CD4-positive, alpha-beta memory T cell (primary cell): Measurements from ENCODE around the gene CGREF1. TPM values are rescaled to one million over a fixed set of nuclear protein-coding genes. Genes with fewer than 3 reads are reported as not detected.
"Not testable (repeated sequence)": the region's sequence is repeated elsewhere in the genome, so short reads cannot be mapped to it uniquely, and the experiment has no call there.

Source experiments
- CTCF ChIA-PET: fragments of 350-600 bp; sonication (Branson Sonifier 250); formaldehyde crosslinking; loops from one replicate; lab custom pipeline; 2021; ENCODE audit warnings: inconsistent platforms; ENCODE audit not compliant: partially characterized antibody; lab: Charles Lee
- POLR2A ChIA-PET: fragments of 350-600 bp; sonication (Branson Sonifier 250); formaldehyde crosslinking; loops from one replicate; lab custom pipeline; 2021; ENCODE audit not compliant: partially characterized antibody; lab: Charles Lee
- DNase-seq, 5 donors: peaks; one replicate each; pipeline versions ENCODE4 v3.0.0 to v3.0.0-alpha.2; 2020 to 2022; ENCODE audit warnings: mixed read lengths in 1 of 5
- H3K27ac ChIP-seq: one replicate; pipeline ENCODE4 v1.7.0; 2013; ENCODE audit warnings: low read depth, low read length
- H3K27me3 ChIP-seq: 2 replicates; pipeline ENCODE4 v1.7.0; 2013; ENCODE audit warnings: mild to moderate bottlenecking, low read length, moderate library complexity; ENCODE audit not compliant: insufficient read depth
- H3K36me3 ChIP-seq: 2 replicates; pipeline ENCODE4 v1.7.0; 2013; ENCODE audit warnings: mild to moderate bottlenecking, low read length, moderate library complexity; ENCODE audit not compliant: insufficient read depth
- H3K4me1 ChIP-seq: 2 replicates; pipeline ENCODE4 v1.7.0; 2013; ENCODE audit warnings: mild to moderate bottlenecking, low read length, moderate library complexity; ENCODE audit not compliant: insufficient read depth
- H3K4me3 ChIP-seq, 2 donors: one replicate each; pipeline ENCODE4 v1.7.0; 2013; ENCODE audit warnings: low read length in 2 of 2, mild to moderate bottlenecking in 1 of 2
- H3K9me3 ChIP-seq, 2 donors: one replicate each; pipeline ENCODE4 v1.7.0; 2013; ENCODE audit warnings: low read length in 2 of 2, control low read depth in 1 of 2; ENCODE audit not compliant: control insufficient read depth in 1 of 2
- H3K27ac Mint-ChIP-seq, 7 donors: one replicate each; pipeline ENCODE4 v1.8.0; 2020 to 2021; ENCODE audit warnings: mixed read lengths in 7 of 7, mild to moderate bottlenecking in 6 of 7, inconsistent platforms in 3 of 7, moderate library complexity in 3 of 7
- H3K27me3 Mint-ChIP-seq, 2 donors: one replicate each; pipeline ENCODE4 v1.8.0; 2020 to 2021; ENCODE audit warnings: mixed read lengths in 2 of 2
- H3K36me3 Mint-ChIP-seq, 2 donors: one replicate each; pipeline ENCODE4 v1.8.0; 2020 to 2021; ENCODE audit warnings: mixed read lengths in 2 of 2, inconsistent platforms in 1 of 2, mild to moderate bottlenecking in 1 of 2
- H3K4me1 Mint-ChIP-seq, 4 donors: one replicate each; pipeline ENCODE4 v1.8.0; 2020 to 2021; ENCODE audit warnings: mixed read lengths in 4 of 4, mild to moderate bottlenecking in 1 of 4
- H3K4me3 Mint-ChIP-seq, 8 donors: one replicate each; pipeline ENCODE4 v1.8.0; 2020 to 2021; ENCODE audit warnings: mixed read lengths in 8 of 8, mild to moderate bottlenecking in 7 of 8, moderate library complexity in 6 of 8, inconsistent platforms in 3 of 8
- H3K9me3 Mint-ChIP-seq, 8 donors: one replicate each; pipeline ENCODE4 v1.8.0; 2020 to 2021; ENCODE audit warnings: mixed read lengths in 8 of 8, mild to moderate bottlenecking in 5 of 8, inconsistent platforms in 3 of 8, moderate library complexity in 1 of 8
- intact Hi-C: fragments of 100-400 bp; cut with micrococcal nuclease; formaldehyde crosslinking; loops from one replicate; pipeline ENCODE4 v1.15.1; 2023
- polyA plus RNA-seq, 2 donors: library from polyadenylated mRNA; unstranded; fragments of 300-500 nt; fragmentation: Illumina TruSeq; gene quantifications; one replicate each; pipeline ENCODE4 v1.2.3, GENCODE V29; 2021
- total RNA-seq, 2 experiments: library from RNA; stranded (reverse); gene quantifications; one replicate each; pipeline ENCODE4 v1.2.3, GENCODE V29; 2021

The CGREF1 gene
- total and polyA plus RNA-seq, 4 experiments from 2014 or later: 0.36 to 0.47 TPM; not detected in 2

DNA sequence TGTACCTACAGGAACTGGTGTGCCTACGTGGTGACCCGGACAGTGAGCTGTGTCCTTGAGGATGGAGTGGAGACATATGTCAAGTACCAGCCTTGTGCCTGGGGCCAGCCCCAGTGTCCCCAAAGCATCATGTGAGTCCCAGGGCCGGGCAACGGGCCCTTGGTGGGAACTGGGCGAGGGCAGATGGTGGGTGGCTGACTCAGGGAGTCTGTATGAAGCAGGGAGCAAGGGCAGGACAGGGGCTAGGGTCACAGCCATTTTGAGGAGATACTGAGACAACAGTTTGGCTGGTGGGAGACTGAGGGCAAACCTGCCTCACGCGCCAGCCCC, 38.8 kb downstream of the CGREF1 start:
- Mint-ChIP-seq H3K4me1 (peaks cover 17 to 42% (median 33%) of the 10 kb centered on the region in 4 donors), H3K36me3 (no peaks in the 10 kb centered on the region), H3K9me3 (no peaks in the 10 kb centered on the region), H3K27ac (peak overlapping the region in 3 of 7 donors; percentile 60 to 89 (median 70)), H3K4me3 (peak overlapping the region in 1 of 8 donors; percentile 43), H3K27me3 (peaks cover 0 to 2% of the 10 kb centered on the region in 2 donors)
- Histone ChIP-seq H3K4me1 (peaks cover 37% of the 10 kb centered on the region), H3K27ac (no peak overlapping the region), H3K4me3 (no peak overlapping the region), H3K27me3 (no peaks in the 10 kb centered on the region), H3K9me3 (no peaks in the 10 kb centered on the region), H3K36me3 (no peaks in the 10 kb centered on the region)
- DNase-seq: no peak
- POLR2A ChIA-PET: interaction anchor here (2.6 to 18.9 kb wide), 3 partner anchors 9 to 47 kb away, joined by 10 to 402 read pairs (median 187); partner anchors contain the start of genes AGBL5, OST4 and TMEM214
- intact Hi-C loops: loop anchor here (2.0 kb wide), 1 partner anchor 291 kb away; the partner anchor contains the start of genes EIF2B4 and SNX17
- CTCF ChIA-PET: no interaction called here

DNA sequence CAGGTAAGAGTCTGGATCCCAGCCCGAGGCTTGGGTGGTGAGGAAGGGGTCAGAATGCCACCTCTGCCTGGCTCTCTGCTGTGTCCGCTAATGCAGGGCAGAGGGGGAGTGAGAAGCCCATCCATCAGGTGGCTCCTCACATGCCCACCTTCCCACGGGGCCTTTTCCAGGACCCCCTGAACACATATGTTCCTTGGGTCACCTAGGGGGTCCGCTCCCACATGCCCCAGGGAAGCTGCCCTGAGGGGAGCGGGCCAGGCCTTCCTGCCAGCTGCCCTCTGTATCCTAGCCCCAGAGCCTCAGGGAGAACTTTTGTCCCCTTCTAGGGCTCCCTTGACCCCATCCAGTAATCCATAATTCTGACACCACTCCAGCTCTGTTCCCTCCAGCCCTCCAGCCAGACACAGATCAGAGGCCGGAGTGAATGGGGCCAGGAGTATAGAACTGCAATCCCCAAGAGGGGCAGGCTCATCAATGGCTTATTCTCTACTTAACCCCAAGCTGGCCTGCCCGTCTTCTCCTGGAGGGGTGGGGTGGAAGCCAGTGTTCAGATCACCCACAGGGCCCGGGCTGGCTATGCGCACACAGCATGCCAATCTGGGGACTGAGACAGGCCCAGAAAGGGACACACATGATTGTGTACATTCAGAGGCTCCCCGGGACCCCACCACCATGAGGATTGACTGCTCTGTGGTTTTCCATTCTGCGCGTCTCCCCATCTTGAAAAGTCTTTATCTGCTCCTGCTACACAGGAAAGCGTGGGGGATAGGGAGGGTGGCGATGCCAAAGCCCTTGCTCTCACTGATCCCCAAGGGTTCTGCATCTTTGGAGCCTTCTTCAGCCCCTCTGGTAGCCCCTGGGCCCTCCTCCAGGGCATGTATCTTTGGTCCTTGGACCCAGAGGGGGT, 39.4 kb downstream of the CGREF1 start:
- H3K27ac ChIP-seq: no peak overlapping the region
- H3K36me3 ChIP-seq: no peaks in the 10 kb centered on the region
- no peaks in the 10 kb centered on the region for H3K27me3 ChIP-seq
- Mint-ChIP-seq H3K4me1 (peaks cover 23 to 43% (median 36%) of the 10 kb centered on the region in 4 donors), H3K27me3 (peaks cover 0 to 2% of the 10 kb centered on the region in 2 donors), H3K4me3 (no peak overlapping the region), H3K36me3 (no peaks in the 10 kb centered on the region), H3K9me3 (no peaks in the 10 kb centered on the region), H3K27ac (peak overlapping the region in 1 of 7 donors; percentile 89)
- peaks cover 39% of the 10 kb centered on the region for H3K4me1 ChIP-seq
- DNase-seq: no peak
- CTCF ChIA-PET: no interaction called here
- H3K9me3 ChIP-seq: no peaks in the 10 kb centered on the region
- H3K4me3 ChIP-seq: no peak overlapping the region
- POLR2A ChIA-PET: interaction anchor here (1.0 to 18.9 kb wide), 4 partner anchors 8 to 55 kb away, joined by 3 to 402 read pairs (median 95); partner anchors contain the start of genes AGBL5, OST4 and PREB
- intact Hi-C loops: loop anchor here (2.0 kb wide), 1 partner anchor 291 kb away; the partner anchor contains the start of genes EIF2B4 and SNX17

- CTCF ChIA-PET: no interaction called here
- H3K4me3 Mint-ChIP-seq: no peak within 1 kb of the TSS
- peaks cover 0 to 2% of the 10 kb centered on the region in 2 donors for H3K27me3 Mint-ChIP-seq
- POLR2A ChIA-PET: interaction anchor here (1.0 to 18.9 kb wide), 3 partner anchors 18 to 56 kb away, joined by 3 to 402 read pairs (median 3); partner anchors contain the start of genes AGBL5 and PREB
- Histone ChIP-seq H3K4me1 (peaks cover 48% of the 10 kb centered on the region), H3K27ac (no peak within 1 kb of the TSS), H3K36me3 (no peaks in the 10 kb centered on the region), H3K9me3 (no peaks in the 10 kb centered on the region), H3K4me3 (no peak within 1 kb of the TSS), H3K27me3 (no peaks in the 10 kb centered on the region)
- H3K36me3 Mint-ChIP-seq: no peaks in the 10 kb centered on the region
- intact Hi-C loops: no loop called here
- peak within 1 kb of the TSS in 2 of 7 donors; percentile 33 to 89 for H3K27ac Mint-ChIP-seq
- DNase-seq: no peak
- H3K4me1 Mint-ChIP-seq: peaks cover 27 to 50% (median 40%) of the 10 kb centered on the region in 4 donors
- no peaks in the 10 kb centered on the region for H3K9me3 Mint-ChIP-seq
Measured at GRCh38 chr2:27078267-27079194, 40.4 kb downstream of the CGREF1 start, which contains the start of gene EMILIN1. Gene EMILIN1 (plus strand): TSS chr2:27078615. CDS start chr2:27079066, 451 bp downstream.

- H3K27ac ChIP-seq: no peak overlapping the region
- no peaks in the 10 kb centered on the region for H3K9me3 Mint-ChIP-seq
- H3K36me3 Mint-ChIP-seq: no peaks in the 10 kb centered on the region
- peak overlapping the region in 3 of 7 donors; percentile 4 to 68 (median 60) for H3K27ac Mint-ChIP-seq
- DNase-seq: no peak
- peaks cover 31 to 60% (median 47%) of the 10 kb centered on the region in 4 donors for H3K4me1 Mint-ChIP-seq
- H3K4me1 ChIP-seq: peaks cover 52% of the 10 kb centered on the region
- intact Hi-C loops: no loop called here
- H3K27me3 ChIP-seq: no peaks in the 10 kb centered on the region
- H3K27me3 Mint-ChIP-seq: peaks cover 0 to 2% of the 10 kb centered on the region in 2 donors
- H3K4me3 Mint-ChIP-seq: peak overlapping the region in 1 of 8 donors; percentile 5
- H3K9me3 ChIP-seq: no peaks in the 10 kb centered on the region
- ChIA-PET POLR2A (interaction anchor here (18.9 kb wide), 1 partner anchor 22 kb away, joined by 402 read pairs; the partner anchor contains the start of gene AGBL5), CTCF (interaction anchor here (0.7 kb wide), 1 partner anchor 204 kb away, joined by 3 read pairs; no protein-coding TSS in a partner anchor)
- H3K36me3 ChIP-seq: no peaks in the 10 kb centered on the region
- H3K4me3 ChIP-seq: no peak overlapping the region
Measured at GRCh38 chr2:27077231-27077630, 41.7 kb downstream of the CGREF1 start.

DNA sequence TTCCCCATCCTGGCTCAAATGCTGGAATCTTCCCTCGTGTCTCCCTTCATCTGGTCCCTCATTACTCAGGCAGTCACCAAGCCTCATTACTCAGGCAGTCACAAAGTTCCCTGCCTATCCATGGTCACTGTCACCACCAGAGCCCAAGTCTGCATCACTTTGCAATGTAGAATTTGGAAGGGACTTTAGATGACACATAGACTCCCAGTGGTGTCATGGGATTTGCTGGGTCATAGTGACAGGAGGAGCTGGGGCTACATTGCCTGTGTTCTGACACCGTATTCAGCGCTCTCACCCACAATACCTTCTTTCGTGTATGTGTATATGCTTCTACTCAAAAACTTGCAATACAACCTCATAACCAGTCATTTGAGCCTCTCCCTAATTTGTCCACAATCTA, 42.6 kb downstream of the CGREF1 start:
- peak overlapping the region in 3 of 8 donors; percentile 29 to 62 (median 55) for H3K4me3 Mint-ChIP-seq
- H3K9me3 Mint-ChIP-seq: no peaks in the 10 kb centered on the region
- ChIA-PET POLR2A (interaction anchor here (0.8 to 18.9 kb wide), 2 partner anchors 21 to 44 kb away, joined by 4 to 402 read pairs; partner anchors contain the start of gene AGBL5), CTCF (interaction anchor here (0.6 to 0.7 kb wide), 2 partner anchors 12 to 205 kb away, joined by 3 read pairs; no protein-coding TSS in a partner anchor)
- no peaks in the 10 kb centered on the region for H3K36me3 Mint-ChIP-seq
- Histone ChIP-seq H3K4me1 (peaks cover 47% of the 10 kb centered on the region), H3K27ac (no peak overlapping the region), H3K9me3 (no peaks in the 10 kb centered on the region), H3K27me3 (no peaks in the 10 kb centered on the region), H3K4me3 (no peak overlapping the region), H3K36me3 (no peaks in the 10 kb centered on the region)
- peaks cover 29 to 58% (median 44%) of the 10 kb centered on the region in 4 donors for H3K4me1 Mint-ChIP-seq
- H3K27ac Mint-ChIP-seq: peak overlapping the region in 4 of 7 donors; percentile 7 to 92 (median 44)
- no peak for DNase-seq
- intact Hi-C loops: no loop called here
- H3K27me3 Mint-ChIP-seq: peaks cover 0 to 2% of the 10 kb centered on the region in 2 donors

- H3K4me3 ChIP-seq, H3K27me3 ChIP-seq, H3K36me3 ChIP-seq, H3K36me3 Mint-ChIP-seq, intact Hi-C loops, DNase-seq, H3K27me3 Mint-ChIP-seq, H3K9me3 Mint-ChIP-seq, H3K9me3 ChIP-seq: not testable (repeated sequence)
- H3K4me1 ChIP-seq: peaks cover 44% of the 10 kb centered on the region
- H3K4me3 Mint-ChIP-seq: peak overlapping the region; percentile 7 to 75 (median 64)
- CTCF ChIA-PET: interaction anchor here (1.4 to 5.7 kb wide), 2 partner anchors 9 to 25 kb away, joined by 5 to 46 read pairs; partner anchors contain the start of gene KHK
- peak overlapping the region; percentile 1 for H3K27ac ChIP-seq
- POLR2A ChIA-PET: interaction anchor here (1.3 to 18.9 kb wide), 3 partner anchors 8 to 39 kb away, joined by 3 to 402 read pairs (median 187); partner anchors contain the start of genes AGBL5 and KHK
- peaks cover 34 to 57% (median 44%) of the 10 kb centered on the region in 4 donors for H3K4me1 Mint-ChIP-seq
- H3K27ac Mint-ChIP-seq: peak overlapping the region; percentile 58 to 93 (median 75)
Measured at GRCh38 chr2:27075566-27075871, 43.4 kb downstream of the CGREF1 start.
